SK-N-SH (cell line): Measurements from ENCODE around the gene EDIL3. TPM values are rescaled to one million over a fixed set of nuclear protein-coding genes. Genes with fewer than 3 reads are reported as not detected.

Source experiments
- CTCF ChIA-PET: fragments of 300-600, 350-600 bp; formaldehyde crosslinking; extraction: SDS; loops from one replicate; lab custom pipeline; 2021; lab: Yijun Ruan, JAX
- POLR2A ChIA-PET: fragments of 350-600 bp; sonication (Branson Sonifier 250); formaldehyde crosslinking; extraction: SDS; loops from one replicate; lab custom pipeline; 2020; ENCODE audit warnings: antibody characterized with exemption, inconsistent platforms; lab: Yijun Ruan, JAX
- DNase-seq: peaks from one replicate; pipeline ENCODE4 v3.0.0; 2012
- H2AFZ ChIP-seq: fragments of 200-600 bp; sonication (generic); 2 replicates; pipeline ENCODE4 v1.8.1; 2016; ENCODE audit warnings: antibody characterized with exemption, mild to moderate bottlenecking, low read depth
- H3F3A ChIP-seq: fragments of 200-600 bp; sonication (generic); replicated peaks from 2 replicates; pipeline ENCODE3; 2016; ENCODE audit warnings: antibody characterized with exemption, mild to moderate bottlenecking; ENCODE audit not compliant: insufficient read depth
- H3K27ac ChIP-seq, 2 experiments: fragments of 200-500 bp in 1 of 2; fragments of 200-600 bp in 1 of 2; sonication (Bioruptor generic) in 1 of 2; sonication (generic), shearing (Covaris generic) in 1 of 2; 2 replicates each; pipeline versions ENCODE4 v1.5.1 to v1.6.1; 2014 to 2016; ENCODE audit warnings: low read depth in 2 of 2, inconsistent platforms in 1 of 2, low read length in 1 of 2, mild to moderate bottlenecking in 1 of 2, mixed read lengths in 1 of 2
- H3K27me3 ChIP-seq: fragments of 200-600 bp; sonication (generic), shearing (Covaris generic); 2 replicates; pipeline ENCODE4 v1.6.1; 2016; ENCODE audit warnings: mixed run types; ENCODE audit not compliant: insufficient read depth
- H3K36me3 ChIP-seq, 2 experiments: fragments of 200-500 bp in 1 of 2; fragments of 200-600 bp in 1 of 2; sonication (Bioruptor generic) in 1 of 2; sonication (generic) in 1 of 2; replicated peaks in 1 of 2; 2 replicates each; pipeline versions ENCODE3 to v1.5.1; 2014 to 2016; ENCODE audit warnings: low read length in 1 of 2, mild to moderate bottlenecking in 1 of 2; ENCODE audit not compliant: insufficient read depth in 2 of 2, control insufficient read depth in 1 of 2
- H3K4me1 ChIP-seq, 2 experiments: fragments of 200-500 bp in 1 of 2; fragments of 200-600 bp in 1 of 2; sonication (Bioruptor generic) in 1 of 2; sonication (generic), shearing (Covaris generic) in 1 of 2; 2 replicates each; pipeline versions ENCODE4 v1.5.1 to v1.6.1; 2014 to 2016; ENCODE audit warnings: low read depth in 1 of 2, low read length in 1 of 2, mixed run types in 1 of 2; ENCODE audit not compliant: insufficient read depth in 2 of 2, control insufficient read depth in 1 of 2
- H3K4me2 ChIP-seq: fragments of 200-600 bp; sonication (generic), shearing (Covaris generic); 2 replicates; pipeline ENCODE4 v1.6.1; 2017; ENCODE audit warnings: mixed run types
- H3K4me3 ChIP-seq, 2 experiments: fragments of 200-500 bp in 1 of 2; fragments of 200-600 bp in 1 of 2; sonication (Bioruptor generic) in 1 of 2; sonication (generic), shearing (Covaris generic) in 1 of 2; 2 replicates each; pipeline versions ENCODE4 v1.5.1 to v1.8.1; 2014 to 2016; ENCODE audit warnings: low read depth in 2 of 2, inconsistent platforms in 1 of 2, low read length in 1 of 2, mild to moderate bottlenecking in 1 of 2, mixed read lengths in 1 of 2, moderate library complexity in 1 of 2
- H3K79me2 ChIP-seq: fragments of 200-600 bp; sonication (generic); 2 replicates; pipeline ENCODE4 v1.8.1; 2017; ENCODE audit warnings: mild to moderate bottlenecking; ENCODE audit not compliant: insufficient read depth
- H3K9ac ChIP-seq: fragments of 200-600 bp; sonication (generic); 2 replicates; pipeline ENCODE4 v1.6.1; 2017; ENCODE audit warnings: mixed run types
- H3K9me2 ChIP-seq: fragments of 200-600 bp; sonication (generic); 2 replicates; pipeline ENCODE4 v1.6.1; 2017; ENCODE audit warnings: mixed run types
- H3K9me3 ChIP-seq: fragments of 200-600 bp; sonication (generic); 2 replicates; pipeline ENCODE4 v1.6.1; 2017; ENCODE audit warnings: mixed run types, mild to moderate bottlenecking, moderate library complexity
- H4K20me1 ChIP-seq: fragments of 200-600 bp; sonication (generic); 2 replicates; pipeline ENCODE4 v1.6.1; 2017; ENCODE audit warnings: mild to moderate bottlenecking, mixed run types; ENCODE audit not compliant: insufficient read depth
- CHD2 ChIP-seq: fragments of 150-350 bp; IDR thresholded peaks from 2 replicates; pipeline ENCODE4 v1.6.1; 2018; ENCODE audit warnings: low read length; ENCODE audit not compliant: partially characterized antibody
- ELF1 ChIP-seq: IDR thresholded peaks from 2 replicates; pipeline ENCODE4 v1.4.0; 2012
- EP300 ChIP-seq, 2 experiments: IDR thresholded peaks; 2 replicates each; pipeline versions ENCODE4 v1.4.0 to v1.6.1; 2012; ENCODE audit warnings: borderline replicate concordance in 1 of 2, low read depth in 1 of 2, low read length in 1 of 2
- EZH2phosphoT487 ChIP-seq: fragments of 200-600 bp; sonication (generic); IDR thresholded peaks from 2 replicates; pipeline ENCODE4 v1.6.1; 2017; ENCODE audit warnings: low read depth, mixed run types, mild to moderate bottlenecking, antibody characterized with exemption, moderate library complexity, borderline replicate concordance
- FOSL2 ChIP-seq: IDR thresholded peaks from 2 replicates; pipeline ENCODE4 v1.4.0; 2012; ENCODE audit warnings: low read depth, mild to moderate bottlenecking, moderate library complexity, borderline replicate concordance
- GABPA ChIP-seq: IDR thresholded peaks from 2 replicates; pipeline ENCODE4 v1.4.0; 2012; ENCODE audit warnings: low read depth, mild to moderate bottlenecking
- GATA2 ChIP-seq: sonication (generic); formaldehyde crosslinking; IDR thresholded peaks from 2 replicates; pipeline ENCODE4 v1.5.0; 2020; ENCODE audit warnings: mild to moderate bottlenecking, missing genetic modification reagents
- MXI1 ChIP-seq: IDR thresholded peaks from 2 replicates; pipeline ENCODE4 v1.6.1; 2012; ENCODE audit warnings: mild to moderate bottlenecking, low read depth, low read length, improper control_type of control experiment
- NRF1 ChIP-seq: IDR thresholded peaks from 2 replicates; pipeline ENCODE4 v1.6.1; 2012; ENCODE audit warnings: low read depth, mild to moderate bottlenecking, low read length
- POLR2AphosphoS5 ChIP-seq: IDR thresholded peaks from 2 replicates; pipeline ENCODE4 v1.6.1; 2012; ENCODE audit warnings: low read depth, low read length
- SIN3A ChIP-seq: IDR thresholded peaks from 2 replicates; pipeline ENCODE4 v1.6.1; 2012; ENCODE audit warnings: low read depth, mild to moderate bottlenecking, low read length, moderate library complexity, borderline replicate concordance
- SMC3 ChIP-seq: IDR thresholded peaks from 2 replicates; pipeline ENCODE4 v1.6.1; 2012; ENCODE audit warnings: low read depth, low read length, improper control_type of control experiment
- TAF1 ChIP-seq: IDR thresholded peaks from 2 replicates; pipeline ENCODE4 v1.6.1; 2012; ENCODE audit warnings: low read depth, mild to moderate bottlenecking, low read length, moderate library complexity, borderline replicate concordance
- YY1 ChIP-seq: IDR thresholded peaks from 2 replicates; pipeline ENCODE4 v1.4.0; 2012; ENCODE audit warnings: low read depth, mild to moderate bottlenecking
- WGBS: methylation state at CpG from one replicate; pipeline ENCODE4 v1.1.6; 2017; ENCODE audit warnings: low lambda C conversion rate; 5-methylcytosine and 5-hydroxymethylcytosine counted together
- polyA plus RNA-seq, 3 experiments: library from polyadenylated mRNA; depleted of rRNA; stranded (reverse); fragments of >200 nt; gene quantifications; 2 replicates each; pipeline ENCODE4 v1.2.3, GENCODE V29; 2012
- TF ChIP-seq, protein P1 (sequence below): fragments of 150-350 bp; IDR thresholded peaks from 2 replicates; pipeline ENCODE4 v1.6.1; 2017; ENCODE audit warnings: antibody characterized with exemption, low read length, low read depth, borderline replicate concordance
- TF ChIP-seq, protein P2 (sequence below): IDR thresholded peaks from 2 replicates; pipeline ENCODE4 v1.4.0; 2012; ENCODE audit warnings: low read depth
- TF ChIP-seq, protein P3 (sequence below): fragments of 200-600 bp; sonication (generic); IDR thresholded peaks from 2 replicates; pipeline ENCODE4 v1.6.1; 2017; ENCODE audit warnings: antibody characterized with exemption, mild to moderate bottlenecking, moderate library complexity

Gene EDIL3
- polyA plus RNA-seq, 1 of the 3 experiments (the other 2 are of a cell fraction) = 51.5 TPM

DNA sequence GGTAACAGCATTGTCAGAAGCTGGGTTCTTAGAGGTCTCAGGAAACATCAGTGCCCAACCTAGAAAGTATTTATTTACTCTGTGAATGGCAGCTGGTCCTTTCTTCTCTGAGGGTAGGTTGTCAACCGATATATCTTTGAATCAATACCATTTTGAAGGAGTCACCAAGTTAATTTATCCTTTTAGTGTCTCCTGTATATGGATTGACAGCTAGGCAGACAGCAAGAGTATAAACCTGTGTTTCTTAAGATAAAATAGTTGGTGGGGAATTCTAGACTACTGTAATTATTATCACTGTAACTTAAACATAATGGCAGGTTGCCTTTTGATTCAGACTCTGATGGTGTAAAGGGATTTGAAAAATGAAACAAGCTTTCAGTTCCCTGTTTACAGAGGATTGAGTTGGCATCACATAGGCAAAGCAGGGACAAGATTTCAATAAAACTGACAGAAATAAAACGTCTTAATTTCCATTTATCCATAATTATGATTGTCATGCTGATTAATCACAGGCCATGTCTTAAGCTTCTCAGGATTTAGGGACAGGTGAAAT is 473.2 kb downstream of the EDIL3 start:
- 60% methylated on average over 2 of the region's 2 CpGs for WGBS
- H2AFZ ChIP-seq = no peak overlapping the region; the same call in 1 of the 2 replicates
- H3K27me3 ChIP-seq = no peaks in the 10 kb centered on the region
- no peak for DNase-seq
- TF ChIP-seq YY1 = no peak
- TF ChIP-seq, protein P1, sequence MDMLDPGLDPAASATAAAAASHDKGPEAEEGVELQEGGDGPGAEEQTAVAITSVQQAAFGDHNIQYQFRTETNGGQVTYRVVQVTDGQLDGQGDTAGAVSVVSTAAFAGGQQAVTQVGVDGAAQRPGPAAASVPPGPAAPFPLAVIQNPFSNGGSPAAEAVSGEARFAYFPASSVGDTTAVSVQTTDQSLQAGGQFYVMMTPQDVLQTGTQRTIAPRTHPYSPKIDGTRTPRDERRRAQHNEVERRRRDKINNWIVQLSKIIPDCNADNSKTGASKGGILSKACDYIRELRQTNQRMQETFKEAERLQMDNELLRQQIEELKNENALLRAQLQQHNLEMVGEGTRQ = no peak
- TF ChIP-seq FOSL2 = no peak
- no peak for TF ChIP-seq GATA2
- TF ChIP-seq GABPA = no peak
- TF ChIP-seq TAF1 = no peak
- TF ChIP-seq, protein P2, sequence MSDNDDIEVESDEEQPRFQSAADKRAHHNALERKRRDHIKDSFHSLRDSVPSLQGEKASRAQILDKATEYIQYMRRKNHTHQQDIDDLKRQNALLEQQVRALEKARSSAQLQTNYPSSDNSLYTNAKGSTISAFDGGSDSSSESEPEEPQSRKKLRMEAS = no peak
- no peak for TF ChIP-seq SMC3
- TF ChIP-seq EP300 (IDR thresholded peaks at IDR 0.05; ENCODE audit: borderline replicate concordance in 1 of 2, low read depth in 1 of 2, low read length in 1 of 2) = no peak
- TF ChIP-seq, protein P3, sequence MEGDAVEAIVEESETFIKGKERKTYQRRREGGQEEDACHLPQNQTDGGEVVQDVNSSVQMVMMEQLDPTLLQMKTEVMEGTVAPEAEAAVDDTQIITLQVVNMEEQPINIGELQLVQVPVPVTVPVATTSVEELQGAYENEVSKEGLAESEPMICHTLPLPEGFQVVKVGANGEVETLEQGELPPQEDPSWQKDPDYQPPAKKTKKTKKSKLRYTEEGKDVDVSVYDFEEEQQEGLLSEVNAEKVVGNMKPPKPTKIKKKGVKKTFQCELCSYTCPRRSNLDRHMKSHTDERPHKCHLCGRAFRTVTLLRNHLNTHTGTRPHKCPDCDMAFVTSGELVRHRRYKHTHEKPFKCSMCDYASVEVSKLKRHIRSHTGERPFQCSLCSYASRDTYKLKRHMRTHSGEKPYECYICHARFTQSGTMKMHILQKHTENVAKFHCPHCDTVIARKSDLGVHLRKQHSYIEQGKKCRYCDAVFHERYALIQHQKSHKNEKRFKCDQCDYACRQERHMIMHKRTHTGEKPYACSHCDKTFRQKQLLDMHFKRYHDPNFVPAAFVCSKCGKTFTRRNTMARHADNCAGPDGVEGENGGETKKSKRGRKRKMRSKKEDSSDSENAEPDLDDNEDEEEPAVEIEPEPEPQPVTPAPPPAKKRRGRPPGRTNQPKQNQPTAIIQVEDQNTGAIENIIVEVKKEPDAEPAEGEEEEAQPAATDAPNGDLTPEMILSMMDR = no peak
- no peak for TF ChIP-seq SIN3A
- no peak for TF ChIP-seq MXI1
- TF ChIP-seq ELF1 = no peak
- TF ChIP-seq POLR2AphosphoS5 = no peak
- no peak for TF ChIP-seq CHD2
- no peak for TF ChIP-seq EZH2phosphoT487
- no peak for TF ChIP-seq NRF1
- TF ChIP-seq, all 33 proteins: peak for 0
- H3K4me2 ChIP-seq = no peak overlapping the region
- no peaks in the 10 kb centered on the region for H3F3A ChIP-seq
- CTCF ChIA-PET = interaction anchor here (1.0 to 9.3 kb wide), 3 partner anchors 16 to 193 kb away, joined by 3 to 57 read pairs (median 5); no protein-coding TSS in a partner anchor
- H4K20me1 ChIP-seq = no peaks in the 10 kb centered on the region
- no peak overlapping the region for H3K9ac ChIP-seq
- no peaks in the 10 kb centered on the region for H3K36me3 ChIP-seq
- H3K9me3 ChIP-seq = no peaks in the 10 kb centered on the region
- peaks cover 0 to 19% of the 10 kb centered on the region in 2 experiments; a peak in 2 of 4 replicates for H3K4me1 ChIP-seq
- no peak overlapping the region for H3K4me3 ChIP-seq
- no peak overlapping the region for H3K27ac ChIP-seq
- no peaks in the 10 kb centered on the region for H3K79me2 ChIP-seq
- POLR2A ChIA-PET = no interaction called here
- no peaks in the 10 kb centered on the region for H3K9me2 ChIP-seq
